Spleen (tissue), 11 donors: ENCODE results near the gene AKR1C2. TPM values are rescaled to one million over a fixed set of nuclear protein-coding genes. Genes with fewer than 3 reads are reported as not detected.
"Not testable (repeated sequence)": the region's sequence is repeated elsewhere in the genome, so short reads cannot be mapped to it uniquely, and the experiment has no call there.

Source experiments
- DNase-seq: peaks from one replicate; pipeline ENCODE4 v3.0.0-alpha.2; 2020
- H3K27ac ChIP-seq, 8 donors: fragments of 200-600 bp; sonication (generic) in 7 of 8; 1 replicate in 4 of 8; 2 replicates in 4 of 8; pipeline versions ENCODE4 v1.5.0 to v1.8.0; 2016 to 2021; ENCODE audit warnings: inconsistent platforms in 4 of 8, mild to moderate bottlenecking in 4 of 8, moderate library complexity in 1 of 8
- H3K27me3 ChIP-seq, 7 donors: fragments of 200-600 bp; sonication (generic) in 6 of 7; replicated peaks in 1 of 7; 1 replicate in 4 of 7; 2 replicates in 3 of 7; pipeline versions ENCODE4 v1.5.0 to v1.8.0; 2016 to 2021; ENCODE audit warnings: inconsistent platforms in 3 of 7, mild to moderate bottlenecking in 1 of 7
- H3K36me3 ChIP-seq, 6 donors: fragments of 200-600 bp; sonication (generic) in 5 of 6; 1 replicate in 4 of 6; 2 replicates in 2 of 6; pipeline versions ENCODE4 v1.5.0 to v1.8.0; 2016 to 2021; ENCODE audit warnings: inconsistent platforms in 2 of 6
- H3K4me1 ChIP-seq, 6 donors: fragments of 200-600 bp; sonication (generic) in 5 of 6; 1 replicate in 3 of 6; 2 replicates in 3 of 6; pipeline versions ENCODE4 v1.5.0 to v1.8.0; 2016 to 2021; ENCODE audit warnings: inconsistent platforms in 3 of 6
- H3K4me3 ChIP-seq, 8 donors: fragments of 200-600 bp; sonication (generic) in 7 of 8; 1 replicate in 4 of 8; 2 replicates in 4 of 8; pipeline versions ENCODE4 v1.5.0 to v1.8.0; 2016 to 2021; ENCODE audit warnings: inconsistent platforms in 4 of 8, mild to moderate bottlenecking in 4 of 8, moderate library complexity in 2 of 8
- H3K9me3 ChIP-seq, 8 donors: fragments of 200-600 bp; sonication (generic) in 7 of 8; 1 replicate in 4 of 8; 2 replicates in 4 of 8; pipeline versions ENCODE4 v1.5.0 to v1.8.0; 2016 to 2021; ENCODE audit warnings: inconsistent platforms in 4 of 8
- CTCF ChIP-seq, 11 experiments: fragments of 200-600 bp in 7 of 11; fragments of 450-650 bp in 4 of 11; sonication (generic) in 4 of 11; IDR thresholded peaks in 8 of 11; conservative IDR thresholded peaks in 3 of 11; 1 replicate in 7 of 11; 2 replicates in 4 of 11; pipeline versions ENCODE4 v1.4.0 to v1.8.0; 2016 to 2021; ENCODE audit warnings: antibody characterized with exemption in 11 of 11, inconsistent platforms in 4 of 11, mild to moderate bottlenecking in 1 of 11
- POLR2A ChIP-seq, 3 donors: fragments of 450-650 bp; IDR thresholded peaks; one replicate each; pipeline ENCODE4 v1.5.1; 2017; ENCODE audit warnings: antibody characterized with exemption in 3 of 3, mild to moderate bottlenecking in 1 of 3
- POLR2AphosphoS5 ChIP-seq, 3 donors: sonication (generic); formaldehyde crosslinking; IDR thresholded peaks; one replicate each; pipeline ENCODE4 v1.5.1; 2017; ENCODE audit warnings: antibody characterized with exemption in 3 of 3
- WGBS, 5 donors: extraction: QIAGEN DNeasy Blood & Tissue Kit in 3 of 5; methylation state at CpG; one replicate each; pipeline versions ENCODE4 v1.1.5 to v1.1.7; 2013 to 2018; 5-methylcytosine and 5-hydroxymethylcytosine counted together
- intact Hi-C: fragments of 100-400 bp; cut with DNase I; formaldehyde crosslinking; loops from one replicate; pipeline ENCODE4 v1.15.0; 2023; ENCODE audit warnings: low total_unique reads
- polyA plus RNA-seq, 3 donors: library from polyadenylated mRNA; stranded (reverse); fragments of 200-250 nt; gene quantifications; one replicate each; pipeline ENCODE4 v1.2.1, GENCODE V29; 2013
- total RNA-seq, 7 donors: library from RNA; depleted of rRNA in 3 of 7; stranded (reverse); fragments of >200 nt in 3 of 7; fragmentation: NEBNext Ultra II Directional in 4 of 7; extraction: Animal tissue kit (Norgen Biotek cat#: 25700) in 4 of 7; gene quantifications; one replicate each; pipeline versions ENCODE4 v1.1.0 to v1.2.1, GENCODE V29; 2016 to 2021
- donor health status: healthy with polysubstance abuse.
- donor health status: DM: no; HTN: no; CAD: no; lungs with moderate emphysema.
- donor health status: DM: no; HTN: no; CAD: no.
- donor health status: Bipolar disorder and iron deficiency.
- donor health status: healthy.
- donor health status: DM: no; HTN: no; CAD: no.
- donor health status: DM: yes; HTN: yes; CAD: no.

The AKR1C2 gene
- total and polyA plus RNA-seq, 10 donors, result 0.60 to 3.6 (median 2.1) TPM; not detected in 1

GRCh38 chr10:5002013-5002727 lies 1.5 kb downstream of the AKR1C2 start:
- Histone ChIP-seq H3K27me3 (no peaks in the 10 kb centered on the region), H3K9me3 (peaks cover 0 to 14% (median 8%) of the 10 kb centered on the region in 8 donors), H3K27ac (no peak overlapping the region), H3K36me3 (no peaks in the 10 kb centered on the region), H3K4me1 (no peaks in the 10 kb centered on the region), H3K4me3 (no peak overlapping the region)
- WGBS, 5 donors, result 90 to 99% (median 91%) methylated on average over 2 of the region's 2 CpGs
- no peak for DNase-seq
- TF ChIP-seq POLR2AphosphoS5 (IDR thresholded peaks at IDR 0.05), result no peak
- TF ChIP-seq POLR2A (IDR thresholded peaks at IDR 0.05), result no peak
- TF ChIP-seq CTCF (IDR thresholded peaks at IDR 0.05 in 8 of 11, conservative IDR thresholded peaks at IDR 0.05 in 3 of 11), result no peak
- intact Hi-C loops, result no loop called here

GRCh38 chr10:4998671-4999070 lies 5.0 kb downstream of the AKR1C2 start:
- 74 to 88% (median 81%) methylated on average over 5 of the region's 5 CpGs for WGBS, 5 donors
- DNase-seq, result no peak
- no peak overlapping the region for H3K27ac ChIP-seq
- H3K4me1 ChIP-seq, result no peaks in the 10 kb centered on the region
- TF ChIP-seq POLR2AphosphoS5 (IDR thresholded peaks at IDR 0.05) (no peak), CTCF (IDR thresholded peaks at IDR 0.05 in 8 of 11, conservative IDR thresholded peaks at IDR 0.05 in 3 of 11) (no peak), POLR2A (IDR thresholded peaks at IDR 0.05) (no peak)
- intact Hi-C loops, result no loop called here
- H3K4me3 ChIP-seq, result no peak overlapping the region
- no peaks in the 10 kb centered on the region for H3K27me3 ChIP-seq
- H3K36me3 ChIP-seq, result no peaks in the 10 kb centered on the region
- H3K9me3 ChIP-seq, result no peaks in the 10 kb centered on the region

- DNase-seq, result not testable (repeated sequence)
These were observed 9.4 kb downstream of the AKR1C2 start for GRCh38 chr10:4994260-4994659.

GRCh38 chr10:4992564-4992963 lies 11.1 kb downstream of the AKR1C2 start:
- H3K4me1 ChIP-seq, H3K27ac ChIP-seq, H3K36me3 ChIP-seq, H3K4me3 ChIP-seq, H3K27me3 ChIP-seq, intact Hi-C loops, H3K9me3 ChIP-seq, DNase-seq: not testable (repeated sequence)
- 85 to 94% (median 92%) methylated on average over 10 of the region's 10 CpGs for WGBS, 5 donors

More at GRCh38 chr10:4994260-4994659, 9.4 kb downstream of the AKR1C2 start:
- H3K4me1 ChIP-seq, H3K9me3 ChIP-seq, H3K36me3 ChIP-seq, H3K4me3 ChIP-seq, H3K27ac ChIP-seq, intact Hi-C loops, H3K27me3 ChIP-seq: not testable (repeated sequence)

GRCh38 chr10:4991463-4991862 lies 12.2 kb downstream of the AKR1C2 start:
- H3K27me3 ChIP-seq, DNase-seq, H3K4me1 ChIP-seq, intact Hi-C loops, H3K9me3 ChIP-seq, H3K36me3 ChIP-seq, H3K27ac ChIP-seq, H3K4me3 ChIP-seq: not testable (repeated sequence)
- 80 to 92% (median 85%) methylated on average over 2 to 3 of the region's 6 CpGs for WGBS, 5 donors

GRCh38 chr10:4990217-4990616 lies 13.4 kb downstream of the AKR1C2 start:
- no peak for TF ChIP-seq CTCF (IDR thresholded peaks at IDR 0.05 in 8 of 11, conservative IDR thresholded peaks at IDR 0.05 in 3 of 11)
- TF ChIP-seq POLR2A (IDR thresholded peaks at IDR 0.05), result no peak
- no peak for TF ChIP-seq POLR2AphosphoS5 (IDR thresholded peaks at IDR 0.05)
- 90 to 99% (median 93%) methylated on average over 2 of the region's 2 CpGs for WGBS, 5 donors
- intact Hi-C loops, result no loop called here

GRCh38 chr10:4988000-4988641 lies 15.5 kb downstream of the AKR1C2 start:
- H3K4me1 ChIP-seq, H3K27me3 ChIP-seq, H3K4me3 ChIP-seq, H3K36me3 ChIP-seq, H3K9me3 ChIP-seq, DNase-seq, H3K27ac ChIP-seq, intact Hi-C loops: not testable (repeated sequence)
- 83 to 96% (median 89%) methylated on average over 6 of the region's 6 CpGs for WGBS, 5 donors

More at GRCh38 chr10:4990217-4990616, 13.4 kb downstream of the AKR1C2 start:
- H3K27ac ChIP-seq, result no peak overlapping the region
- no peaks in the 10 kb centered on the region for H3K4me1 ChIP-seq
- no peak for DNase-seq
- no peaks in the 10 kb centered on the region for H3K27me3 ChIP-seq
- H3K36me3 ChIP-seq, result no peaks in the 10 kb centered on the region
- no peak overlapping the region for H3K4me3 ChIP-seq
- H3K9me3 ChIP-seq, result no peaks in the 10 kb centered on the region
